Pulmonary artery endothelial cell (primary cell): Measurements from ENCODE around the gene PRKRA. TPM values are rescaled to one million over a fixed set of nuclear protein-coding genes. Genes with fewer than 3 reads are reported as not detected.
"Not testable (repeated sequence)": the region's sequence is repeated elsewhere in the genome, so short reads cannot be mapped to it uniquely, and the experiment has no call there.

Experiments used
- DNase-seq: peaks from one replicate; pipeline ENCODE4 v3.0.0-alpha.2; 2011; ENCODE audit warnings: low read depth, low spot score
- total RNA-seq: library from RNA; depleted of rRNA; stranded (reverse); fragments of >200 nt; gene quantifications from 2 replicates; pipeline ENCODE4 v1.2.3, GENCODE V29; 2014

Gene PRKRA
- total RNA-seq, 1 donor from 2014 or later = 34.1 TPM

DNA sequence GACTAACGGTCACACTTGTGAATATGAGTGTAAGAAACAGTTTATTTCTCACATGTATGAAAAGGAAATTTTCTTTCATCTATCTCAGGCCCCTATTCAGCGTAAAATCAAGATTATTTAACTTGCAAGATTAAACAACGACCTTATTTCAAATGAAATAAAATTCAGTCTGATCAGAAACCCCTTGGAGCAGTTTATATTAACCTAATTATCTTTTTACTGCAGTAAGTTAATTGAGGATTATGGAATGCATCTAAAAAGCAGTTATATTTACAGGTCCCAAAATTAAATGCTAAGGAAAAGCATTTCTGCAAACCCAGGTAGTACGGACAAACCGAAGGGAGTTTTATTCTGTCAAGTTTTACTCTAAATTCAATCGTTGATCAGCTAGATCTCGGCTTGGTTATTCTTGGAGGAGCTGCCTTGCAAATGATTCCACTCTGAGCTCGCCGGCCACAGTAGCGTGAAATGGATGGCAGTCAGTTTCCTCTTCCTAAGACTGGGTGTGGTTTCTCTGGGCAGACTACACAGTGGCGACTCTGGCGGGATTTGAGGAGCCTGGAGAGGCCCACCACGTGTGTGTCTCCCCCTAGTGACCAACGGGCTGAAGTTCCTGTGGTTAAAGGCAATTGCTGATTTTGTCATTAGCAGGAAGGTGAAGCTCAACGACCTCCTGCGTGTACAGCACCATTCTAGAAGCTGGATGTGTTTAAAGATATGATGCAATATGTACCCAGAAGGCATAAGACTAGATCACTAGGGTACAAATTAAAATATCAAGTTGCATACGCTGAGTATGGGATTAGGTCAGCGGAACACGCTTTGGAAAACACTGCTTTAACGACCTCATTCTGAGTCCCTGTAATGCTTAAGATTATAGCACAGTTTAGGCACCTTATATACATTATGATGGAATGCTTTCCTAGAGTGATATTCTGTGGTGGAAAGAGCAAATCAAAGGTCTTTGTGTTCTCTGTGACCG is 36.4 kb downstream of the PRKRA start:
- peak; percentile 87 for DNase-seq

DNA sequence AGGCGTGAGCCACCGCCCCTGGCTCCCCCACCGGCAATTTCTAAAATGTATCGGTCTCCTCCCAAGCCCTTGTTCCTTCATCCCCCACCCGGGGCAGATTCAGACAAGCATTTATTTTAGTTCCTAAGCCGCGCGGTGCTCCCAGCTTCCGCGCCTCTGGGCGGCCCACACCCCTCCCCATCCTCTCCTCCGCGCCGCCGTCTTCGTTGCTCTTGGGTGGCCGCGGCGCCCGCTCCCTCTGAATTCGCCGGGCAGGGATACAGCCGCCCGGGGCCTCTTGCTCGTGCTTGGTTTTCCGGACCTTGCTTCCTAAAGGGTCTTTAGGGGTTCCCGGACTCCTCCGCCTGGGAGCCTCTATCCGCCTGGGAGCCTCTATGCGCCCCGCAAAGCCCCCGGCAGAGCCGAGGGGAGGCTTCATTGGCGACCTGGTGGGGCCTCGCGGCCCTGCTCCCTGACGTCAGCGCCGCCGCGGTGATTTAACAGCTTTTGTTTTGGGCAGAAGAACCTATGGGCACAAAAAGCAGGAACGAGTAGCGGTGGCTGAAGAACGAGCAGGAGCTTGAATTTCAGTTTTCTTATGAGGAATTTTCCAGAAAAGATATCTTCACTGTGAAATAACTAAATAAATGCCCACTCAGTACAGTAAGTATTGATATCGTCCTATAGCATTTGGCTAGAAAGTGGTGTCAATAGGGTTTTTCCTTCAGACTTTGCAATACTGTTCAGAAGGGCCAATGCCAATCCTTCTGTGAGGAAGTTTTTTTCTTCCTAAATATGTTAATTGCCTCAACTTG is 37.3 kb downstream of the PRKRA start:
- peak; percentile 22 for DNase-seq

DNA sequence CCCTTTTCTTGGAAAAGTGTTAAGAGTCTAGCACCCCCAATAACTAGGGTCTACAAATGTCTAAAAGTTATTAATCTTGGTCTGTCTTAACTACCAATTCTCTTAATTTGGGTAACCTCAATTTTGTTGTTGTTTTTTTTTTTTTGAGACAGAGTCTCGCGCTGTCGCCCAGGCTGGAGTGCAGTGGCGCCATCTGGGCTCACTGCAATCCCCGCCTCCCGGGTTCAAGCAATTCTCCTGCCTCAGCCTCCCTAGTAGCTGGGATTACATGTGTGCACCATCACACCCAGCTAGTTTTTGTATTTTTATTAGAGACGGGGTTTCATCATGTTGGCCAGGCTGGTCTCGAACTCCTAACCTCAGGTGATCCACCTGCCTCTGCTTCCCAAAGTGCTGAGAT is 38.5 kb downstream of the PRKRA start:
- not testable (repeated sequence) for DNase-seq

DNA sequence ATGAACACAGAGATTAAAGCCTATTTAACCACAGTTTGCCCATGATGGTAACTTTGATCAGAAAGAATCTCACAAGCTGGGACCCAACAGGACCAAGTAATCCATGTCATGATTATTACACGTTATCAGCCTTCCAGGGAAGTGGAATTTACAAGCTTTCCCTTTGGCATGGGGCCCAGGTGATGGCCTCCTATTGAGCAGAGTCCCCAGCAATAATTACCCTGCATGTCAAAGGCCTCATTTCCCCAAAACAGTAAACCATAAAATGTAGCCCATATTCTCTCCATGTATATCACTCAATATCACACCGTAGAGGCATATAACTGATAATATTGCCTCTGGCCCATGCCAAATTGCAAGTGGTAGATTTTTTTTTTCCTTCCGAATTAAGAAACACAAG is 38.9 kb downstream of the PRKRA start:
- no peak for DNase-seq

DNA sequence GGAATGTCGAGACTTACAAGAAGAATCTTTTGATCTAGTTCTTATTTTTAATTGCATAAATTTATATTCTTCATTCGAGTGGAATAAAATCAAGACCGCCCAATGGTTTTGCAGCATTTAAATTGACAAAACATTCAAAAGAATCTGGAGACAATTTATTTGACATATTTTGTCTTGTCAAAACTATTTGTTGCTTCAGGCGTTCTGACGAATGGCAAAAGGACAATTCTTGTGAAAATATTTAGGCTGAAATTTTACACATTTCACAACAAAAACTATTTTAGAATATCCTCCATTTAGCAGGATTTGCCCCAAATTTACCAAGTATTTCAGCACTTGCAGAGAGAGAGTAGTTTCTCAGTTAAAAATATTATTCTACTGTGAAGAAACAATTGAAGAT is 41.7 kb downstream of the PRKRA start:
- no peak for DNase-seq

DNA sequence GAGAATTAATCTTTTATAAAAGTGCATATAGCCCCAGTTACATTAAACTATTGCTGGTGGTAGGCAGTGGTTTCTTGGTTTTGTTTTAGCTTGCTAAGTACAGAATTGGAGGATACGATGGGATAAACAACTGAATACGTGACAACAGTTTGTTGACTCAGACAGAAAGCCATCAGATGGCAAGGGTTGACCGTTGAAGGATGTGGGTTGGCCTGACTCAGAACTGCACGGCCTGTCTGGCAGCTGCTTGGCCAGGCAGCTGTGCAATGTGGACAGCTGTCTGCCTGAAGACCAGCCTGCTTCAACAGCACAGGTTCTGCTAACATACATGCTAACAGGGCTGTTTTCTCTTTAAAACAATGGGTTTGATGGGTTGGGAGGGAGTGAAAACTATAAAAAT is 46.6 kb downstream of the PRKRA start:
- DNase-seq = peak; percentile 57

DNA sequence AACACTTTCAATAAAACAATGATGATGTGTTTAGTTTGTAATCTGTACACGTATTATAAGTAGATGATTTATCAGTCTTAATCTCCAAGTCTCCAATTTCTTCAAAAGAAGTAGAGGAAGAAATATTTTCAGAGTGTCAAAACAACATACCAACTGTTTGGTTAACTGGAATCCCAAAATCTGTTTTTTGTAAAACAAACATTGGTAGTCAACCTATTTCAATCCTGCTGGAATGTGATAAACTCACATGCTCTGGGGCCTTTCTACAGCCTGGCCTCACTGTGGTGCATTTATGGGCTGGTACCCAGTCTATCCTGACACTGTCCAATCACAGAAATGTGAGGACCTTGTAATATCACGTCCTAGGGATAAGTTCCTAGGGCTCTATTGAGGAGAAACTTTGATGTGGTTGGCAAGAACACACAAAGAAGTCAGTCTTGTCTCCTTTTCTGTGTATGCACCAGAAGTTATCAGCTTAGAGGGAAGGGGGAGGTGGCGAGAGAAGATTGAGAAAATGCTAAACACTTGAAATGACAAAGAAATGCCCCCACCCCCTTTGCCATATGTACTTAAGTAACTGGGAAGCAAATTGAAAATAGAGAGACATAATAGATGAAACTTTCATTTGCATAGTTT is 47.2 kb downstream of the PRKRA start:
- DNase-seq = no peak

DNA sequence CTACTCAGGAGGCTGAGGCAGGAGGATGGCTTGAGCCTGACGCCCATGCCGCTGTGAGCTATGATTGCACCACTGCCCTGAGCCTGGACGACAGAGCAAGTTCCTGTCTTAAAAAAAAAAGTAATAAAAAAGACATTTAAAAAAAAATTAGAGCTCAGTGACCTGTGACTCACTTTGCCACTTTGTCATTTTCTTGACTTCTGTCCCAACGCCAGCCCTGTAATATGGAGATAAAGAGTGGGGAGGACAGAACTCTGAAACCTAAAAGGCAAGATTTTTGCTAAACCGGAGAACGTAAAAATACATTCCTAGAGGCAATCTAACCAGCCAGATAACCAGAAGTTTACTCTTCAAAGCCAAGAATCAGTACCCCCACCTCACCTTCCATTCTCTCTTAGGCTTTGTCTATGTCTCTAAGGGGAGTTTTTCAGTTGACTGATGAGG is 49.0 kb downstream of the PRKRA start:
- DNase-seq = no peak

DNA sequence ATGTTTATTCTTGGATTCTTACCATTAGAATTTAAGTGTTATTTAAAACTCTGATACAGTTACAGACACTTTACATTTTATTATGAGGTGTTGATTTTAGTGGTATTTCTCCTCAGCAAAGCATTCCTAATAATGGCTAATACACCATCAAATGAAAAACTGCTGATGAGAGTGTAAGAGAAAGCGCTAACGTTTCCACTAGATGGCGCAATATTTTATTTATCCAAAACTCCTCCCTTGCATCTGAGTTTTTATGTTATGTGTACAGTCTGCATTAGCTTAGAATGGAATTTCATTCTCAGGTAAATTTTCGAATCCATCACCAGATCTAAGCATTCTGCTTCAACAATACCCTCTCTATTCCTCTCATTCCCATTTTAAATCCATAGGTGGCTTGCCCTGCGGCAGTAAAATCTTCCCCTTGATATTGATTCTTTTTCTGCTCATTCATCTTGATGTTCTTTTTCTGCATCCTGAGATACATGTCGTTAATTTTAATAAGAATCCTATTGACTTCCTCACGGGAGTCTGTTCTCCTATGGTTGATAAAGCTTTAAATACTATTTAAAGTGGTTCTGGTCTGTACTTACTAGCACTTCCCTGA is 53.9 kb downstream of the PRKRA start:
- DNase-seq = peak; percentile 22

DNA sequence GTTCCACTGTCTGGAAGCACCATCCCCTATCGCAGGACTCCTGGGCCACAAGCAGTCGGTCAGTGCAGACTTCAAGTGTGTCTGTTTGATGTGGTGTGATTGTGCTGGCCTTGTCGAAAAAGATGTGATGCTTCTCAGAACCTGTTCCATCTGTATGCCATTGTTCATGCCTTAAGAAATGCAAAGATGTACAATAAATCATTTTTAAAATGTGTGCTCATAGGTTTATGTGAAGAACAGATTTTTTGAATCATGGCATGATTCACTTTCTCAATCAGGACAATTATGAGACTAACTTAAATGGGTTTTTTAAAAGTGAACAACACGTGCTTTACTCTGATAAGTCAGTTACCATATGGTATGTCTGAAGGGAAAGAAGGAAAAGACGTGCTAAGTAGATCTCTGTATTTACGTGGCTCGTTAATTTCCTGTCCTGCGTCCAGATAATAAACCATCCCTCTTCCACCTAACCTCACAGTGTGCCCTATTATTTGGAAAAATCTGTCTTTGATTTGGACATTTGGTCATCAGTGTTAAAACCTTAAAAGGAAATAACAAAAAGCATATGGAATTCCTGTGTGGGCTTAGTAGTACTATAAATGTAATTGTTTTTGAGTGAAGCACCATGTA is 54.9 kb downstream of the PRKRA start:
- DNase-seq = no peak

DNA sequence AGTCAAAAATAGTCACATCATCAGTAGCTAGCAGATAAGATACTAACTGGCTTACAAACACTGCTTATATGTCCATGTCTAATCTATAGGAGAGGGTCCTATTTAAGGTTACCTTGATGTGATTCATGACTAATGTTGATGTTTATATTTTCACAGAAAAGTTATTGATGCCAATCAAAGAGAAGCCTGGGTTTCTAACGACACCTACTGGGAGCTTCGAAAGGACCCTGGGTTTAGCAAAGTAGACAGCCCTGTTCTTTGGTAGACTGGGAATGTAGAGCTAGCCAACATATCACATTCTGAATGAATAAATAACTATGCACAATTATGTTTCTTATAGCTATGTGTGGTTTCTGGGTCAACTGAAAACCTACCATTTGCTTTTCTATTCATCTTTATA is 55.7 kb downstream of the PRKRA start:
- DNase-seq = no peak

DNA sequence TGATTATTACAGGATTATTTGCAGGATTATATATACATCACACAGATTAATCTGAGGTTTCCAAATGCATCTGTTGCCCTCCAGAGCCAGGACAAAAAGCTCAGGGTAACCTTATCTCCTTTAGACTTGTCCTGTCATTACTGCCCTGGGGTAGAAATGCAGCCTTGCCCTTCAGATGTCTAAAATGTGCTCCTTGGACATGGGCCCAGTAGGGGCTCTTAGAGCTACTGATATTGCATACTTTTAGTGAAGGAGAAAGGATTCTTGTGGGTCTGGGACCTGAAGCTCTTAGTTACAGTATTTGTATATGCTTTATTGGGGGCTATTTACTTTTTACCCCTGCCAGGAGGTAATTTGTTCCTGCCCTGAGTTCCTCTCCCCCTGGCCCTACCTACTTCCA is 56.1 kb downstream of the PRKRA start:
- no peak for DNase-seq

DNA sequence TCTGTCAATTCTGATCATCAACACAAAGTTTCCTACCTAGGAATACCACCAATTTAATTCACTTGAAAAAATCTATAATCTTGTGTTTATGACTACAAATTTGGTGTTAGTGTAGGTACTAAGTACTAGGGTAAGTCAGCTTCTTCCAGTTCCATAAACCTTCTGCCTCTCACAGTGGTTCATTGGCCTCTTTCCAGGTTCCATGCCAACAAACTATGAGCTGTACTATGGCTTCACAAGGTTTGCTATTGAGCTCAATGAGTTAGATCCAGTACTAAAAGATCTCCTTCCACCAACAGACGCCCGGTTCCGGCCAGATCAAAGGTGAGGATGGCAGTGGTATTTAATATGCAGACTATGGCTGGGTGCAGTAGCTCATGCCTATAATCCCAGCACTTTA is 58.8 kb downstream of the PRKRA start:
- DNase-seq = no peak

DNA sequence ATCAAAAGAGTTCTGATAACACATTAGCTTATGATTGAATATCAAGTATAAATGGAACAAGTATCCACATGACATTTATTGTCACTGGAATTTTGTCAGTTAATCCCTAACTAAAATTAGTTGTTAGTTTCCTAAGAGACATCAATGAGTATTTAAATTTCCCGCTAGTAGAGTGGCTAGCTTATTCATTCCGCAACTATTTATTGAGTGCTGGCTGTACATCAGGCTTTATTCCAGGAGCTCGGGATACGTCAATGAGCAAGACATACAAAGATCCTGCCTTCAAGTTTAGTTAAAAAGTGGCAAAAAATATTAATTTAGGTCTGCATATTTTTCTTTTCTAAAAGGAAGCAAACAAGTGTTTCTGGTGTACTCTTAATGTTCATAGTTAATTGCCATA is 59.3 kb downstream of the PRKRA start:
- no peak for DNase-seq

DNA sequence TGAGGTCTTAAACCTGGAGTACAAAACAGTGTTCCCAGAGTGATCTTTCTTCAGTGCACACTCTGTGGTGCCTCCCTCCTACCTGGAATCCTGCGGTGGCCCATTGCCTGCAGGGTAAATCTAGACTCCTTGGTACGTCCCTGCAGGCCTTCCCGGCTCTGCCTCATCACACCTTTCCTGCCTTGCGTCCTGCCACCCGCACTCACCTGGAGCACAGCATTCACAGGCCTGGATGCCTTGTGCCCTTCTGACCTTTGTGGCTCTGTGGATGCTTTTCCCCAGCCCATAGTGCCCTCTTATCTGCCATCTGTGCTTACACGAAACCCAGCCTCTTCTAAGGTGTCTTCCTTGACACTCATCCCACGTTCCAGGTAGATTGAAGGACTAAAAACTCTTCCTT is 62.7 kb downstream of the PRKRA start:
- DNase-seq = no peak

DNA sequence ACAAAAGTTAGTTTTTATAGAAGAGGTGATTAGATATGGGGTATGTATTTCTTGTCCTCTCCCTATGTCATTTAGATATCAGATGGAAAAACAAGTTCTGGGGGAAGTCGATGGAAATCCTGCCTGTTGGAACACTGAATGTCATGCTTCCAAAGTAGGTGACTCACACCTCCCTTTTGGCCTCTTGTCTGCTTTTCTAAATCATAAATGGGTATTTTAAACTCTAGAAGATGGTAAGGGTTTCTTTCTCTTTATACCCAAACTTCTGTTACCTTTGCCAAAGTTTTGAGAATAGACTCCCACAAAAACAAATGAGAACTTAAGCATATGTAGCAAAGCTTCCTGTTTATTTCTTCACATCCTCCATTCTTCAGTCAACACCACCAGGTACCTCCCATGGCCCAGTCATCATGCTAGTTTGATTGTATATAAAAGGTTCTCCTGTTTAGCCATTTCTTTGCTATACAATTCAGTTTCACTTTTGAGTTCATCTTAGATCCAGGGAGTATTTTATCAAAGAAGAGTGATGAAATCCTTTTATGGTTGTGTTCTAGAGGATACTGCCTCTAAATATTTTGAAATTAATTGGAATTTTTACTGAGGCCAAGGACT is 63.9 kb downstream of the PRKRA start:
- DNase-seq = peak; percentile 36

DNA sequence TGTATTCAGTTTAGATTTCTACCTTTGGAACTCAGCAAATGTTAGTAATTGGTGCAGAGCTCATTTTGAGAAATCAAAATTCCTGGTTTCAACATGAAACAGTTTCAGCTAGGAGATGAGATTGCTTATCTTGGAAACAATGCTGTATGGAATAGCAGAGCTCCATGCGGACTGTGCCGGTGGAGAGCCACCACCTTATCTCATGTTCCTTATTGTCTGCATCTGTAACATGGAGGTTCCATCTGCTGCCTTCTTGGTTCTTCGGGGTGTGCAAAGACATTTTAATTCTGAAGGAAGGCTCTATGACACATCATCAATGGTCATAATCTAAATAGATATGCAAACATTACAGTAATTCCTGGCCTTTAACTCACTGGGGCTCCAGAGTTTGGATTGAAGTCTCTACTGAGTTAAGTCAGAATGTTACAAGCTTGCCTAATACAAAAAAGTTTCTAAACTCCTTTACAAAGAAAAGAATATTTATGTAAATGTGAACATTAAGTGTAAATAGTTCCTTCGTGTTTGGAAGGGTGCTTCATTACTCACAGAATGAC is 65.3 kb downstream of the PRKRA start:
- DNase-seq = no peak

DNA sequence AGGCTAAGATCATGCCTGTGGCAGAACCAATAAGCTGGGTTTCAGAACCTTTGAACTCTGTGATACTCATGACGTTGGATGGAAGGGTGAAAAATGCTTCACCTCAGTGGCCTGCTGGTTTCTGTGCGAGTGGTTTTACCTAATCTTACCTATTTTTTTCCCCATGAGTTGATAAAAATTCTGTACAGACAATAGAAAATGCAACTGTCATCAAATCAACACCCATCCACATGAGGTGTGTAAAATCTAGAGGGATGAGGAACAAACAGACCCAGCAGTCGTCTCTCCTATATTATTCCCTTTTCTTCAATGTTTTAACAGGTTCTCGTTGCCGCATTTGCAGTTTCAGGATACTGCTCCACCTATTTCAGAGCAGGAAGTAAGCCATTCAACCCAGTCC is 67.3 kb downstream of the PRKRA start:
- no peak for DNase-seq
